CD4-positive, CD25-positive, alpha-beta regulatory T cell (primary cell): ENCODE results near the gene SHC4. TPM values are rescaled to one million over a fixed set of nuclear protein-coding genes. Genes with fewer than 3 reads are reported as not detected.

ENCODE experiments used
- ATAC-seq, 2 donors: fragments of 150-1000 bp; cut with Tn5 transposase; one replicate each; pipeline ENCODE4 v1.10.0; 2021; ENCODE audit warnings: low read depth in 2 of 2, moderate number of reproducible peaks in 2 of 2, moderate library complexity in 1 of 2
- DNase-seq, 3 donors: peaks; one replicate each; pipeline versions ENCODE4 v3.0.0 to v3.0.0-alpha.2; 2012 to 2022; ENCODE audit warnings: mixed read lengths in 1 of 3
- H3K27ac ChIP-seq: one replicate; pipeline ENCODE4 v1.7.0; 2013; ENCODE audit warnings: mild to moderate bottlenecking, low read length; ENCODE audit not compliant: insufficient read depth, poor library complexity, severe bottlenecking
- H3K27me3 ChIP-seq: one replicate; pipeline ENCODE4 v1.7.0; 2013; ENCODE audit warnings: low read length; ENCODE audit not compliant: control insufficient read depth, insufficient read depth
- H3K36me3 ChIP-seq: one replicate; pipeline ENCODE4 v1.7.0; 2013; ENCODE audit warnings: mild to moderate bottlenecking, low read length, moderate library complexity; ENCODE audit not compliant: control insufficient read depth, insufficient read depth
- H3K4me1 ChIP-seq: 2 replicates; pipeline ENCODE4 v1.7.0; 2013; ENCODE audit warnings: mild to moderate bottlenecking, low read length; ENCODE audit not compliant: insufficient read depth, control insufficient read depth, poor library complexity, severe bottlenecking
- H3K4me3 ChIP-seq: one replicate; pipeline ENCODE4 v1.7.0; 2013; ENCODE audit warnings: low read depth, mild to moderate bottlenecking, low read length, moderate library complexity
- H3K9me3 ChIP-seq, 2 experiments: 1 replicate in 1 of 2; 2 replicates in 1 of 2; pipeline ENCODE4 v1.7.0; 2013; ENCODE audit warnings: low read length in 2 of 2, mild to moderate bottlenecking in 1 of 2, moderate library complexity in 1 of 2; ENCODE audit not compliant: control insufficient read depth in 2 of 2
- H3K27ac Mint-ChIP-seq, 3 donors: one replicate each; pipeline ENCODE4 v1.8.0; 2020 to 2022; ENCODE audit warnings: mild to moderate bottlenecking in 3 of 3, mixed read lengths in 3 of 3, moderate library complexity in 2 of 3
- H3K27me3 Mint-ChIP-seq: one replicate; pipeline ENCODE4 v1.8.0; 2022; ENCODE audit warnings: mild to moderate bottlenecking, mixed read lengths
- H3K36me3 Mint-ChIP-seq: one replicate; pipeline ENCODE4 v1.8.0; 2020; ENCODE audit warnings: mixed read lengths
- H3K4me1 Mint-ChIP-seq, 4 donors: one replicate each; pipeline ENCODE4 v1.8.0; 2020 to 2022; ENCODE audit warnings: mixed read lengths in 4 of 4, mild to moderate bottlenecking in 1 of 4
- H3K4me3 Mint-ChIP-seq, 4 donors: one replicate each; pipeline ENCODE4 v1.8.0; 2020 to 2022; ENCODE audit warnings: mild to moderate bottlenecking in 4 of 4, mixed read lengths in 4 of 4, moderate library complexity in 3 of 4
- H3K9me3 Mint-ChIP-seq, 7 donors: one replicate each; pipeline ENCODE4 v1.8.0; 2020 to 2022; ENCODE audit warnings: mixed read lengths in 7 of 7, mild to moderate bottlenecking in 3 of 7, moderate library complexity in 2 of 7
- polyA plus RNA-seq, 4 donors: library from polyadenylated mRNA; unstranded; fragments of 300-500 nt; fragmentation: Illumina TruSeq; gene quantifications; one replicate each; pipeline ENCODE4 v1.2.3, GENCODE V29; 2021
- total RNA-seq: library from RNA; stranded (reverse); gene quantifications from one replicate; pipeline ENCODE4 v1.2.3, GENCODE V29; 2022

Gene SHC4
- total and polyA plus RNA-seq, 5 donors from 2014 or later = not detected

DNA sequence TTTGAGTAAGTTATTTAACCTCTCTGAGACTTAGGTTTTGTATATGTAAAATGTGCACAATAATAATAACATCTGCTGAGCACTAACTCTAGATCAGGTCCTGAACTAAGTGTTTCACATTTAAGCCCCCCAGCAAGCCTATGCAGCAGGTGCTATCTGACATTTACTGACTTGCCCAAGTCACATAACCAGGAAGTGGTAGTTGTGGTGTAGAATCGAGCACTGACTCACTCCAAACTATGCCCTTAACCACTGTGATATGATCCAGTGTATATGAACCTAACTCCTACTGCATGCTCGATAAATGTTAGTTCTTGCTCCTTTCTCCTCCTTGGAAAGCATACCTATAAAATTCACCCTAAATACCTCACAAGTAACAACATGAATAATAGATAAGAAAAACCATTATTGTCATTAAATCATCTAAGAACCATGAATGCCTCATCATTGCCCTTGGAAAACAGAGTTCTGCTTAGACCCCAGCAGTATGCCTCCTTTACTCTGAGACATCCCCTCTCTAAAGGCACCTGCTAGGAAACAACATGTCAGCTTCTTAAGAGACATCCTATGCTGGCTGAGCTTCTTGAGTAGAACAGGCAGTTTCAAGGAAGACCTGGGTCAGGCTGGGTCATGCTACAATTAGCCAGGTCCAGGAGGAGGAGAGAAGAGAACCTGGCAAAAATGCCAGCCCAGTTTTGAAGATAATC, 3.0 kb upstream of the SHC4 start:
- peaks cover 12 to 42% (median 27%) of the 10 kb centered on the region in 4 donors for H3K4me1 Mint-ChIP-seq
- H3K9me3 Mint-ChIP-seq = peaks cover 0 to 2% (median 0%) of the 10 kb centered on the region in 7 donors
- no peak overlapping the region for H3K4me3 ChIP-seq
- H3K27ac Mint-ChIP-seq = no peak overlapping the region
- peak overlapping the region in 2 of 4 donors; percentile 0 to 8 for H3K4me3 Mint-ChIP-seq
- peaks cover 40% of the 10 kb centered on the region for H3K27me3 Mint-ChIP-seq
- H3K27me3 ChIP-seq = peaks cover 20% of the 10 kb centered on the region
- DNase-seq (peak in 2 of 3 donors; percentile 19 to 79), ATAC-seq (peak; percentile 80 to 82)
- no peaks in the 10 kb centered on the region for H3K36me3 Mint-ChIP-seq
- no peaks in the 10 kb centered on the region for H3K36me3 ChIP-seq
- peaks cover 36% of the 10 kb centered on the region for H3K4me1 ChIP-seq
- H3K9me3 ChIP-seq = no peaks in the 10 kb centered on the region
- no peak overlapping the region for H3K27ac ChIP-seq

DNA sequence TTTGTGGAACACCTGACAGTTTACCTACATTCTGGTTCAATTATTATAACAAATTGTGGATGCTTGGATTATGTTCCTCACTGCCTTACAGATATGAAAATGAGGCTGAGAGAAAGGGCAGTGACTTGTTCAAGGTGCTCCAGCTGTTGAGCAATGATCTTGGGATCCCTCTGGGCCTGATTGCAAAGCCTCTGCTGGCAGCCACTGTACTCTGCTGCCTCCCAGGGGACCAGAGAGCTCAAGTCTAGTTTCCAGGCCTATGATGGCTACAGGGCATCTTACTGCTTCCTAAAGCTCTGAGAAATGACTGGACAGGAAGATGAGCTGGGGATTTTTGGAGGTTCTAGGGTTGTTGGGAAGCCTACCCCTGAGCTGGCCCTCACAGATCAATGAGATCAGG, 2.3 kb upstream of the SHC4 start:
- ATAC-seq (no peak), DNase-seq (no peak)
- H3K27ac Mint-ChIP-seq = no peak overlapping the region
- Histone ChIP-seq H3K4me1 (peaks cover 36% of the 10 kb centered on the region), H3K9me3 (no peaks in the 10 kb centered on the region), H3K27me3 (peaks cover 23% of the 10 kb centered on the region), H3K36me3 (no peaks in the 10 kb centered on the region), H3K27ac (no peak overlapping the region), H3K4me3 (no peak overlapping the region)
- H3K36me3 Mint-ChIP-seq = no peaks in the 10 kb centered on the region
- H3K4me1 Mint-ChIP-seq = peaks cover 12 to 39% (median 27%) of the 10 kb centered on the region in 4 donors
- no peak overlapping the region for H3K4me3 Mint-ChIP-seq
- H3K27me3 Mint-ChIP-seq = peaks cover 47% of the 10 kb centered on the region
- H3K9me3 Mint-ChIP-seq = peaks cover 0 to 2% (median 0%) of the 10 kb centered on the region in 7 donors

DNA sequence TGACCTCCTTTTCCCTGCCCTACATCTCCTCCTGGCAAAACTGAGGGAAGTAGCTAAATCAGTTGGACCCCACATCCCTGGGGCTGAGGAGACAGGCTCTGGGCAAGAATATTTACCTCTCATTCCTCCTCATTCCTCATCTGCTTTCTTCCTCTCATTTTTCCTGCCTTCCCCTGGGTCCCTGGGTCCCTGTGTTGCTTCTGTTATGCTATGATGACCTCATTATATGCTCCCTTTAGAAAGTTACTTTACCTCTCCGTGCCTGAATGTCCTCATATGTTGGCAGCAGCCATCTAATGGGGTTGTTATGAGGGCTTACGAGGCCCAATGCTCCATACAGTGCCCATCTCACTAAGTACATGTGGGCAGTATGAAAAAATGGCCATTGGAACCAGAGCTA, 1.2 kb upstream of the SHC4 start:
- H3K27ac ChIP-seq = no peak overlapping the region
- Mint-ChIP-seq H3K27me3 (peaks cover 47% of the 10 kb centered on the region), H3K36me3 (no peaks in the 10 kb centered on the region), H3K9me3 (peaks cover 0 to 2% (median 0%) of the 10 kb centered on the region in 7 donors), H3K4me3 (peak overlapping the region in 2 of 4 donors; percentile 42 to 59), H3K27ac (peak overlapping the region in 1 of 3 donors; percentile 34), H3K4me1 (peaks cover 12 to 32% (median 25%) of the 10 kb centered on the region in 4 donors)
- peaks cover 23% of the 10 kb centered on the region for H3K27me3 ChIP-seq
- H3K36me3 ChIP-seq = no peaks in the 10 kb centered on the region
- no peak for DNase-seq
- H3K9me3 ChIP-seq = no peaks in the 10 kb centered on the region
- peaks cover 36% of the 10 kb centered on the region for H3K4me1 ChIP-seq
- no peak overlapping the region for H3K4me3 ChIP-seq
- ATAC-seq = no peak

DNA sequence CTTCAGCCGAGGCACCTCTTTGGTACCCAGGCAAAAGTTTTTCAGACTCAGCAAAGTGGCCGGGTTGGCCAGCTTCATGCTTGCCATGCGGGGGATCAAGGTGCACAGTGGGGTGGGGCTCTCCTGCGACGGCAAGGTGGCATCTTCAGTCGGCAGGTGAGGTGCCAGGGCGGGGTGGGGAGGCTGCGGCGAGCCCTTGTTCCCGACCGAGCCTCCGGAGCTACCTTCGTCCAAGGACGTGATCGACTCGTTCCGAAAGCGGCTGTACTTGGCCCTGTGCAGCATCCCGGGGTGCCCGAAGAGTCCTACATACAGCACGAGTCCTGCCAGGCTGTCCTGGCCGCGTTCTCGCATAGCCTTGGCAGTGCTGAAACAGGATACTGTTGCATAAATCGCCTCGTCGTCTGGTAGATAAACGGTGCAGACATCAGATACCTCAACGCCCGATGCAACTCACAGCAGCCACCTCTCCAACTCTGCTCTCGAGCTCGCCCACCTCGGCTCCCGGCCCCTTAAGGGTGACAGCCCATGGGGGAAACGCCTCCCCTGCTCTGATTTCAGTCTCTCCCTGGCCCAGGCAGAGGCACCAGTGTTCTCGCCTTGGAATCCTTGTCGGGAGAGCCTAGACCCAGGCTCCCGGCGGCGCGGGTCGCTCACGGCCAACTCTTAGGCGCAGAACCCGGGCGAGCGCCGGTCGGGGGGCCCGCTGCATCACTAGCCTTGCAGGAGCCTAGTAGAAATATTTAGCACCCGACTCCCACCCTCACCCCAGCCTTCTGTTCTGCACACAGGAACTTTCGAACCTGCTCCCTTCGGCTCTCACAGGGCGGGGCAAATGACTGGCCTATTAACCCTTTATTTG, 826 bp downstream of the SHC4 start:
- peaks cover 63% of the 10 kb centered on the region for H3K27me3 Mint-ChIP-seq
- peak overlapping the region; percentile 70 to 95 (median 82) for H3K4me3 Mint-ChIP-seq
- H3K36me3 Mint-ChIP-seq = no peaks in the 10 kb centered on the region
- H3K4me1 ChIP-seq = peaks cover 36% of the 10 kb centered on the region
- no peaks in the 10 kb centered on the region for H3K9me3 ChIP-seq
- DNase-seq (peak in 1 of 3 donors; percentile 9), ATAC-seq (peak in 1 of 2 donors; percentile 14)
- H3K9me3 Mint-ChIP-seq = peaks cover 0 to 2% (median 0%) of the 10 kb centered on the region in 7 donors
- H3K4me1 Mint-ChIP-seq = peaks cover 12 to 32% (median 25%) of the 10 kb centered on the region in 4 donors
- H3K27me3 ChIP-seq = peaks cover 23% of the 10 kb centered on the region
- H3K27ac ChIP-seq = no peak overlapping the region
- no peak overlapping the region for H3K27ac Mint-ChIP-seq
- H3K4me3 ChIP-seq = peak overlapping the region; percentile 55
- no peaks in the 10 kb centered on the region for H3K36me3 ChIP-seq

DNA sequence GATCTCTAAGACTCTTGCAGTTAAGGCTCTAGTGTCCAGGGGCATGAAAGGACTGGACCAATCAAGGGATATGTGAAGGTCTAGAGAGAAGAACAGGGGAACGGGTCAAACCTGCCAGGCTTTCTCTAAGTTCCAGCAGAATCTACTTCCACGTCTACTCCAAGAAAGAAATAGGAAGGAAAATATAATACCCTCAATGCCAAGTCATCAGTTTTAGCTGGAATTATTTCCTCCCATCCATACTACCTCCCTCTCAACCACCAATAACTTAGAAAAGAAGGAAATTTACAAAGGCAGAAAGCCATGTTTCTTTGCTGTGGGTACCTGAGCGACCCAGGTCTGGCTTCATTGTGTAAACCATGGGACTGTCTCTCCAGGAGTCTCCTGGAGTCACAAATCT, 7.8 kb downstream of the SHC4 start:
- Mint-ChIP-seq H3K9me3 (peaks cover 0 to 3% (median 0%) of the 10 kb centered on the region in 7 donors), H3K27me3 (peaks cover 38% of the 10 kb centered on the region), H3K36me3 (no peaks in the 10 kb centered on the region), H3K4me1 (no peaks in the 10 kb centered on the region), H3K4me3 (no peak overlapping the region), H3K27ac (no peak overlapping the region)
- ATAC-seq (no peak), DNase-seq (no peak)
- Histone ChIP-seq H3K4me3 (no peak overlapping the region), H3K4me1 (no peaks in the 10 kb centered on the region), H3K27me3 (peaks cover 4% of the 10 kb centered on the region), H3K9me3 (no peaks in the 10 kb centered on the region), H3K27ac (no peak overlapping the region), H3K36me3 (no peaks in the 10 kb centered on the region)

DNA sequence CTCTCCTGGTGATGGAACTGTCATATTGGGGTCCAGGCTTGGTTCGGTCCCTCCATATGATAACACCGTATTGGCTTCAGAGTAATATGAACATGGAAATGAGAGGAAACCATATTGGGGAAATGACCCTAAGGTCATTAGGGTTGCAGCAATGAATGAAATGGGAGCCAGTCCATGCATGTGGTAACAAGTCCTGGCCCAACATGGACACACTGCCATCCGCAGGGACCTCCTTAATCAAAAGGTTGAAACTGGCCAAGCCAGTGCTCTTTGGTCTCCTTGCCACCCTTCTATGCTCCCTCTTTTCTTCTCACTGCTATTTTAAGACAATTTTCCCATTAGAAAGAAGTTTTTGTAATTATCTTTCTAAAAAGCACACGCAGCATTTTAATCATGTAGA, 8.3 kb downstream of the SHC4 start:
- H3K36me3 Mint-ChIP-seq = no peaks in the 10 kb centered on the region
- H3K36me3 ChIP-seq = no peaks in the 10 kb centered on the region
- no peak overlapping the region for H3K27ac ChIP-seq
- no peaks in the 10 kb centered on the region for H3K9me3 ChIP-seq
- no peaks in the 10 kb centered on the region for H3K4me1 ChIP-seq
- no peak for ATAC-seq
- H3K27ac Mint-ChIP-seq = no peak overlapping the region
- no peak for DNase-seq
- peaks cover 6% of the 10 kb centered on the region for H3K27me3 ChIP-seq
- H3K27me3 Mint-ChIP-seq = peaks cover 38% of the 10 kb centered on the region
- no peak overlapping the region for H3K4me3 ChIP-seq
- H3K4me1 Mint-ChIP-seq = no peaks in the 10 kb centered on the region
- no peak overlapping the region for H3K4me3 Mint-ChIP-seq
- peaks cover 0 to 3% (median 0%) of the 10 kb centered on the region in 7 donors for H3K9me3 Mint-ChIP-seq

DNA sequence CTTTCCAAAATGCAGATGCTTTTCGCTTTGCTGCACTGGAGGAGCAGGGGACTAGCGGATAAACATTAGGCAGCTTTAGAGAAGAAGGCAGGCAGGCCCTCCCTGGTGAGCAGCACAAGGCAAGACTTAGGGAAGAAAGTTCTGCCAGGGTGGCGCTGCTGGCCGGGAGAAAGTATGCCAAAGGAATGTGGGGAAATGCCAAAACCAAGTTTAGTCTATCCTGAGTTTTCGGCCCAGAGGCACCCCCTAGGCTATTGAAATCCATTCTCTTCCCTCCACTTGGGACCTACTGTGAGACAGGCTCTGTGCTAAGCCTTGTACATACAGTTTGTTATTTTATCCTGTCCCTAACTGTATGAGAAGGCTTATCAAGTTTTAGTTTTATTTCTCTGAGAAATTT, 9.2 kb downstream of the SHC4 start:
- Mint-ChIP-seq H3K36me3 (no peaks in the 10 kb centered on the region), H3K4me1 (no peaks in the 10 kb centered on the region), H3K27me3 (peaks cover 32% of the 10 kb centered on the region), H3K4me3 (no peak overlapping the region), H3K9me3 (peaks cover 0 to 3% (median 0%) of the 10 kb centered on the region in 7 donors), H3K27ac (no peak overlapping the region)
- Histone ChIP-seq H3K27me3 (peaks cover 6% of the 10 kb centered on the region), H3K36me3 (no peaks in the 10 kb centered on the region), H3K4me3 (no peak overlapping the region), H3K9me3 (no peaks in the 10 kb centered on the region), H3K4me1 (no peaks in the 10 kb centered on the region), H3K27ac (no peak overlapping the region)
- DNase-seq (no peak), ATAC-seq (no peak)
